ENCODE data around the gene SNHG17.

- TF ChIP-seq CTCF (IDR thresholded peaks at IDR 0.05) (no peak), POLR2A (IDR thresholded peaks at IDR 0.05) (no peak)
Observed at GRCh38 chr20:38405132-38405531, 30.0 kb downstream of the SNHG17 start.
